HG03066 (cell line): ENCODE measurements around the gene RNF144B.
"Not testable (repeated sequence)": the region's sequence is repeated elsewhere in the genome, so short reads cannot be mapped to it uniquely, and the experiment has no call there.

Source experiments
- ATAC-seq: cut with Tn5 transposase; IDR thresholded peaks from one replicate; pipeline ENCODE4 v1.9.1; 2021; ENCODE audit warnings: low read depth; ENCODE audit not compliant: unreplicated experiment

Gene RNF144B

GRCh38 chr6:18432619-18433018, 45.5 kb downstream of the RNF144B start:
- ATAC-seq: no peak

- ATAC-seq: no peak
Observed at GRCh38 chr6:18433059-18433458, 45.9 kb downstream of the RNF144B start.

- ATAC-seq: no peak
Observed at GRCh38 chr6:18436341-18436740, 49.2 kb downstream of the RNF144B start.

GRCh38 chr6:18439581-18439980, 52.4 kb downstream of the RNF144B start:
- ATAC-seq: no peak

- ATAC-seq: no peak
Observed at GRCh38 chr6:18441251-18441979, 54.3 kb downstream of the RNF144B start.

GRCh38 chr6:18444111-18444510, 57.0 kb downstream of the RNF144B start:
- no peak for ATAC-seq

GRCh38 chr6:18445228-18445627, 58.1 kb downstream of the RNF144B start:
- ATAC-seq: no peak

GRCh38 chr6:18446771-18447170, 59.6 kb downstream of the RNF144B start:
- no peak for ATAC-seq

- ATAC-seq: no peak
Observed at GRCh38 chr6:18447552-18447951, 60.4 kb downstream of the RNF144B start.

GRCh38 chr6:18451756-18452155, 64.6 kb downstream of the RNF144B start:
- ATAC-seq: no peak

- ATAC-seq: no peak
Observed at GRCh38 chr6:18454446-18454845, 67.3 kb downstream of the RNF144B start.

- ATAC-seq: no peak
Observed at GRCh38 chr6:18457065-18457737, 70.1 kb downstream of the RNF144B start.

- ATAC-seq: not testable (repeated sequence)
Observed at GRCh38 chr6:18458086-18458485, 70.9 kb downstream of the RNF144B start.

GRCh38 chr6:18463429-18463828, 76.3 kb downstream of the RNF144B start:
- ATAC-seq: no peak

GRCh38 chr6:18464176-18464575, 77.0 kb downstream of the RNF144B start:
- no peak for ATAC-seq

- ATAC-seq: no peak
Observed at GRCh38 chr6:18465410-18466154, 78.4 kb downstream of the RNF144B start.

- ATAC-seq: no peak
Observed at GRCh38 chr6:18467741-18468502, 80.8 kb downstream of the RNF144B start.

- ATAC-seq: no peak
Observed at GRCh38 chr6:18468503-18468843, 81.3 kb downstream of the RNF144B start.

- ATAC-seq: no peak
Observed at GRCh38 chr6:18469536-18469935, 82.4 kb downstream of the RNF144B start.

GRCh38 chr6:18471232-18471964, 84.2 kb downstream of the RNF144B start:
- no peak for ATAC-seq
